Testis (tissue), 2 donors: Measurements from ENCODE around the gene GSTM4.

ENCODE experiments used
- CTCF ChIP-seq, 3 experiments: fragments of 450-650 bp in 2 of 3; fragments of 200-600 bp in 1 of 3; sonication (generic) in 1 of 3; IDR thresholded peaks; one replicate each; pipeline ENCODE4 v1.5.1; 2016 to 2019; ENCODE audit warnings: antibody characterized with exemption in 3 of 3, mild to moderate bottlenecking in 2 of 3, moderate library complexity in 1 of 3
- POLR2A ChIP-seq: fragments of 450-650 bp; IDR thresholded peaks from one replicate; pipeline ENCODE4 v1.6.1; 2017; ENCODE audit warnings: antibody characterized with exemption, mild to moderate bottlenecking, moderate library complexity

- TF ChIP-seq CTCF (IDR thresholded peaks at IDR 0.05) (no peak), POLR2A (no peak)
Measured at GRCh38 chr1:109624201-109625010, 31.5 kb upstream of the GSTM4 start.
